GM21717 (cell line): Measurements from ENCODE around the gene MCM10.

Experiments
- ATAC-seq: cut with Tn5 transposase; IDR thresholded peaks from one replicate; pipeline ENCODE4 v1.9.1; 2021; ENCODE audit warnings: mild to moderate bottlenecking, moderate library complexity; ENCODE audit not compliant: unreplicated experiment

Gene MCM10

DNA sequence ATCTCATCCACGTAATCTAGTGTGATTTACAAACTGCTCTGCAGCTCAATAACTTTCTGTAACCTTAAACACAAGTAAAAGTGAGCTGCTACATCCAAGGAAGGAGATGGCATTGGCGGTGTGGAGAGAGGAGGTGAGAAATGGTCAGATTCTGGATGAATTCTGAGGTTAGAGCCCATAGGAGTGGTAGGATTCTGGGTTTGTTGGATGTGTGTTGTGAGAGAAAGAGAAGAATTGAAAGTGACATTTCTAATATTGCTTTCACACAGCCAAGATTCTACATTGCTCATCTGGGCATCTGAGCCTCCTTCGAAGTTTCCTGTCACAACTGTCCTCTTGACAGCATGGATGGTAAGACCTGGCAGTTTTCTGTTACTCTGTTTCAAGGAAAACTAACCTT lies 2.5 kb downstream of the MCM10 start:
- ATAC-seq, result no peak

DNA sequence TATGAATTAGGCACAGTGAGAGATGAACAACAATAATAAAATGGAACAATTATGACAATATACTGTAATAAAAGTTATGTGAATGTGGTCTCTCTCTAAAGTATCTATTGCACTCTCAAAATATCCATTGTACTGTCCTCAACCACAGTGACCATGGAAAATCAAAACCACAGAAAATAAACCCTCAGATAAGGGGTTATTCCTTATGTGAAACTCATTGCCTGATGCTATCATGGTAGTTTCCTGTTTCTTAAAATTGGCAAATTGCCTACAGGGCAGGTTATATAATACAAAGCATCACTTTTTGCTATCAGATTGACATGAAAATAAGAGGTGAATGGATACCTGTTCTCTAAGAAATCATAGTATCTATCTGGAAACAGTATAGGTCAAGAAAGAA lies 3.8 kb downstream of the MCM10 start:
- ATAC-seq, result no peak

GRCh38 chr10:13167568-13167967 lies 6.2 kb downstream of the MCM10 start:
- ATAC-seq, result no peak

DNA sequence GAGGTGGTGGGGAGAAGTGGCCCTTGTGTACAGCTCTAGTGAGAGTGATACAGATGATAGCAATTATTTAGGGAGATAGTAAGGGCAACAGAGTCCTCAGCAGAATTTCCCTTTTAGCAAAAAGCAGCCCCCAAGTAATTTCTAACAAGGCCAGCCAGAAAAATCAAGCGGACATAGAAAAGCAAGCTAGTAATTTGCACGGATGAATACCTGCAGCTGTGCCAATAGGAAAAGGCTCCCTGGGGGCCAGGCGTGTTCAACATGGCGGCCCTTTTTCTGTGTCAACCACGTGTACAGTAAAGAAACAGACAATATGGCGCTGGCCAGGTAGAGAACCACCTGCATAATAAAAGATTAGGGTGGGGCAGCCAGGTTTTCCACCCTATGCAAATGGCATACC lies 7.4 kb downstream of the MCM10 start:
- ATAC-seq, result no peak

GRCh38 chr10:13173616-13174015 lies 12.3 kb downstream of the MCM10 start:
- no peak for ATAC-seq

- ATAC-seq, result no peak
Measured at GRCh38 chr10:13180788-13181187, 19.4 kb downstream of the MCM10 start.

DNA sequence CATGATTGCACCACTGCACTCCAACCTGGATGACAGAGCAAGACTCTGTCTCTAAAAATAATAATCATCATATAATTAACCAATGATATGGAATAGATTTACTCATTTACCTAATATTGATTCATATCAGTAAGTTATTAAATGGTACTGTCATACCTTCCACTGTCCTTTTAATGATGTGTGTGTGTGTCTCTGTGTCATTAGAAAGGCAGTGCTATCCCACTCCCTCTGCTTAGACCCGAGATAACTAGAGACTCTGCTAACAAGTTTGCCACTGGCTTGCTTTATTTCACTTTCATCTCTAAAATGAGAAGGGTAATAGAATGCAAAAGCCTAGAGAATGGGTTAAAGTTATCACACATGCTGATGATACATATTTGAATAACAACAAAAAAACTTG lies 21.1 kb downstream of the MCM10 start:
- no peak for ATAC-seq

- ATAC-seq, result peak; percentile 59
Measured at GRCh38 chr10:13183625-13184024, 22.3 kb downstream of the MCM10 start.

DNA sequence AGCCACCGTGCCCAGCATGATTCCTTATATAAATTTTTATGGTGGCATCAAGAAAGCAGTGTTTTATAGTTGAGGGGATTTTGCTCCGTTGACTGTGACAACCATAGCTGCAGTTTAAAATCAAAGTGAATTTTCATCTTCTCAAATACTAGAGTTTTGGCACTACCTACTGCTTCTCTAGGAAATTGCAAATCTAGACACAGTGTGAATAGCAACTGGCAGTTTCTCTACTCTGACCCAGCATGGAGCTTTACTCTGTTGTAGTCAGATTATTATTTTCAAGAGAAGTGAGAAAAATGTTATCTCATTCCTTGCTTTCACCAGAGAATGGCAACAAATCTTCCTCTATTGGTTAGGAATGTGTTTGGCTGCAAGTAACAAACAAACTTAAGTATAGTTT lies 22.9 kb downstream of the MCM10 start:
- ATAC-seq, result no peak

GRCh38 chr10:13184730-13185514 lies 23.6 kb downstream of the MCM10 start:
- ATAC-seq, result no peak

- ATAC-seq, result no peak
Measured at GRCh38 chr10:13187135-13187534, 25.8 kb downstream of the MCM10 start.

- ATAC-seq, result no peak
Measured at GRCh38 chr10:13188593-13188992, 27.2 kb downstream of the MCM10 start.

DNA sequence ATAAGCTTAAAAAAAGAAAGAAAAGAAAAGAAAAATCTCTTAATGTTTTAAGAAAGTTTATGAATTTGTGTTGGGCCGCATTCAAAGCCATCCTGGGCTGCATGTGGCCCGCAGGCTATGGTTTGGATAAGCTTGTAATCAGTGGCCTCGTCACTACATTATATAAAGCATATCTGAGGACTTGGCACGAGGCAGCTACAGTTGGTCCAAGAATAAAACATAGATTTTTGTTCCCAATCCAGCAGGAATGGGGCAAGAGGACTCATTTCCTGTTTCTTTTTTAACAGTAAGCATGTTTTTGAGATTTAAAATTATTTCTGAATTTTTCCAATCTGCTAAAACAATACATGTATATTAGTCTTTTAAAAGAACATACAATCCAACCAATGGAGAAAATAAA lies 28.6 kb downstream of the MCM10 start:
- ATAC-seq, result no peak

GRCh38 chr10:13190816-13191215 lies 29.5 kb downstream of the MCM10 start:
- ATAC-seq, result no peak

GRCh38 chr10:13191362-13191761 lies 30.0 kb downstream of the MCM10 start:
- ATAC-seq, result no peak

- no peak for ATAC-seq
Measured at GRCh38 chr10:13193637-13194036, 32.3 kb downstream of the MCM10 start.

DNA sequence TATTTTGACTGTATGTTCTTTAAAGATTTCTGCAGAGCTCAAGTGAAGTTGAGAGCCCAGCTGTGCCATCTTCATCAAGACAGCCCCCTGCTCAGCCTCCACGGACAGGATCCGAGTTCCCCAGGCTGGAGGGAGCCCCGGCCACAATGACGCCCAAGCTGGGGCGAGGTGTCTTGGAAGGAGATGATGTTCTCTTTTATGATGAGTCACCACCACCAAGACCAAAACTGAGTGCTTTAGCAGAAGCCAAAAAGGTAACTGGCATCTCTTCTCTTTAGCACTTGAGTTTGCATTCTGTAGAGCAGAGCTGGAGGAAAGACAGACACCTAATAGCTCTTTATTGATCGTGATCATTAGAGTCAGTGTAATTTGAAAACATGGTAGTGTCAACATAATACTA lies 33.7 kb downstream of the MCM10 start:
- ATAC-seq, result no peak

- no peak for ATAC-seq
Measured at GRCh38 chr10:13201132-13201531, 39.8 kb downstream of the MCM10 start.

DNA sequence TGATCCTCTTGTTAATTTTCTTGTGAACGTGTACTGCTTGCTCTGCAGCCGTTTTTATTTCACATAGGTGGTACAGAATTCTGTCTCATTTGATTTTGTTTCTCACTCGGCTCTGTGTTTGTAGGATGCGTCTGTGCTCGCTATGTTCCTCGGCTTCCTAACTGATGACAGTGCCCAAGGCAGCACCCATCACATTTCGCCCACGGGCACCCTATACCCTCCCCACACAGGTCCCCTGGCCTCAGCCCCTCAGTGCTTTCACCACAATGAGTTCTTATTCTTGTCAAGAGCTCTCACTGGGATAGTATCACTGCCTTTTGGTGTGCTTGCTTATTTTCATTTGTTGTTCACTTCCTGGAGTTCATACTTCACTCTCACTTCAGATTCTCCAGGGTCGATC lies 44.7 kb downstream of the MCM10 start:
- ATAC-seq, result no peak

- no peak for ATAC-seq
Measured at GRCh38 chr10:13206546-13207443, 45.4 kb downstream of the MCM10 start.

DNA sequence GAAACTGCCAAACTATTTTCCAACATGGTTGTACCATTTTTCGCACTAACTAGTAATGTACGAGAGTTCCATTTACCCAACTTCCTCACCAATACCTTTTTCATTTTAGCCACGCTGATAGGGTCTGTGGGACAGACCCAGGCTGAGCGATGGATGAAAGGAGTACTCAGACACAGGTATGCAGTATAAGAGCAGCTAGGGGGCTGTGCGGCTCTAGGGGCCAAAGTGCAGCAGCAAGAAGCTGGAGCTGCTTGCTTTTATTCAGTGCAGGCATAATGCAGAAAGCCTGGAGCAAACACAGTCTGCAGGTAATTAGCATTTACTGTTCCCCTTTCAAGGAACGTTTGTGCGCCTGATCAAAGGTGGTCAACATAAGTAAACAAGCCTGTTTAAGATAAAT lies 51.8 kb downstream of the MCM10 start:
- ATAC-seq, result no peak

- ATAC-seq, result no peak
Measured at GRCh38 chr10:13218878-13219277, 57.5 kb downstream of the MCM10 start.
